T-helper 17 cell (primary cell): ENCODE results near the gene PSTK. TPM values are rescaled to one million over a fixed set of nuclear protein-coding genes. Genes with fewer than 3 reads are reported as not detected.
A peak's percentile ranks its signal among the peaks of the same experiment; 100 is the strongest.

ENCODE experiments used
- ATAC-seq: fragments of 150-1000 bp; cut with Tn5 transposase; 2 replicates; pipeline ENCODE4 v1.10.0; 2021; ENCODE audit warnings: mild to moderate bottlenecking, moderate library complexity
- DNase-seq, 3 donors: peaks; one replicate each; pipeline versions ENCODE4 v3.0.0 to v3.0.0-alpha.2; 2020 to 2021
- H3K9me3 ChIP-seq: one replicate; pipeline ENCODE4 v1.7.0; 2013; ENCODE audit warnings: low read length, mild to moderate bottlenecking; ENCODE audit not compliant: control insufficient read depth, poor library complexity, severe bottlenecking
- H3K27ac Mint-ChIP-seq: one replicate; pipeline ENCODE4 v1.8.0; 2022; ENCODE audit warnings: mild to moderate bottlenecking, moderate library complexity, mixed read lengths
- H3K27me3 Mint-ChIP-seq: one replicate; pipeline ENCODE4 v1.8.0; 2022; ENCODE audit warnings: mixed read lengths
- H3K36me3 Mint-ChIP-seq: one replicate; pipeline ENCODE4 v1.8.0; 2022; ENCODE audit warnings: low read depth, mixed read lengths
- H3K4me1 Mint-ChIP-seq: one replicate; pipeline ENCODE4 v1.8.0; 2022; ENCODE audit warnings: mild to moderate bottlenecking, mixed read lengths
- H3K4me3 Mint-ChIP-seq: one replicate; pipeline ENCODE4 v1.8.0; 2022; ENCODE audit warnings: mild to moderate bottlenecking, moderate library complexity, mixed read lengths
- total RNA-seq, 4 donors: library from RNA in 2 of 4; stranded (reverse) in 2 of 4; gene quantifications; one replicate each; pipeline ENCODE4 v1.2.3 and lab custom pipeline; 2022 to 2026

The PSTK gene, protein sequence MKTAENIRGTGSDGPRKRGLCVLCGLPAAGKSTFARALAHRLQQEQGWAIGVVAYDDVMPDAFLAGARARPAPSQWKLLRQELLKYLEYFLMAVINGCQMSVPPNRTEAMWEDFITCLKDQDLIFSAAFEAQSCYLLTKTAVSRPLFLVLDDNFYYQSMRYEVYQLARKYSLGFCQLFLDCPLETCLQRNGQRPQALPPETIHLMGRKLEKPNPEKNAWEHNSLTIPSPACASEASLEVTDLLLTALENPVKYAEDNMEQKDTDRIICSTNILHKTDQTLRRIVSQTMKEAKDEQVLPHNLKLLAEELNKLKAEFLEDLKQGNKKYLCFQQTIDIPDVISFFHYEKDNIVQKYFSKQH
- total RNA-seq (10 to 100 TPM; 10.3 to 10.5 TPM), total RNA-seq (lab: John Stamatoyannopoulos, UW) (6.3 to 7.1 reads per million in 2 donors)

DNA sequence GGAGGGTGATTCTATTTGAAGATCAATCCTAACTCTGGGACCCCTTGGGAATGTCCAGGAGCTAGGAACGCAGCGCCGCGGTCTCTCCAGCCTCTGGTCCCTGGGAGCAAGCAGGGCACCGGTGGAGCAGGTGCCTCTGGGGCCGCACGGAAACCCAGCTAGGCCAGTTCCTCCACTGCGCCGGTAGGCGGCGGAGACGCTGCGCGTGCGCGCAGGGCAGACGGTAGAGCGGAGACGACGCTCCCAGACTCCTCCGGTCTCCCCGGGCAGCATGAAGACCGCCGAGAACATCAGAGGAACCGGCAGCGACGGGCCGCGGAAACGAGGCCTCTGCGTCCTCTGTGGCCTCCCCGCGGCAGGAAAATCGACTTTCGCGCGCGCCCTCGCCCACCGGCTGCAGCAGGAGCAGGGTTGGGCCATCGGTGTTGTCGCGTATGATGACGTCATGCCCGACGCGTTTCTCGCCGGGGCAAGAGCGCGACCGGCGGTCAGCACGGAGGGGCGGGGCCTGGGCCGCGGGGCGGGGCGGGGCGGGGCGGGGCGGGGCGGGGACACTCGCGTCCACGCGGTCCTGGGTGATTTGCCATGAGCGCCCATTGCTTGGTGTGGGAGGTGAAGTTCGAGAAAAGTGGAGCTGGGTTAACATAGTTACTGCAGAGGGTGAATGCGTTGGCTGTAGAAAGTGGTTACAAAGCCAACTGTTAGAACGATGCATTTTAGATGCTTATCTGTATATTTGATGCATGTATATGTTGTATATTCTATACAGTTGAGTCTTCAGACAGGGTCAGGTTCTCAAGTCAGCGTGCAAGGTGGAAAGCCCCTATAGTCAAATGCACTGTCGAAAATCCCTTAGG, at the start of gene PSTK:
PSTK (plus strand) TSS at position 193 of the 857 bp plus-strand sequence; CDS start at position 272, 79 bp downstream.
- Mint-ChIP-seq H3K36me3 (peaks cover 4% of the 10 kb centered on the region), H3K4me3 (peak within 1 kb of the TSS; percentile 91), H3K27ac (peak within 1 kb of the TSS; percentile 96), H3K27me3 (no peaks in the 10 kb centered on the region), H3K4me1 (peaks cover 22% of the 10 kb centered on the region)
- DNase-seq, result peak; percentile 75 to 80 (median 79)
- H3K9me3 ChIP-seq, result no peaks in the 10 kb centered on the region
- peak; percentile 96 for ATAC-seq

DNA sequence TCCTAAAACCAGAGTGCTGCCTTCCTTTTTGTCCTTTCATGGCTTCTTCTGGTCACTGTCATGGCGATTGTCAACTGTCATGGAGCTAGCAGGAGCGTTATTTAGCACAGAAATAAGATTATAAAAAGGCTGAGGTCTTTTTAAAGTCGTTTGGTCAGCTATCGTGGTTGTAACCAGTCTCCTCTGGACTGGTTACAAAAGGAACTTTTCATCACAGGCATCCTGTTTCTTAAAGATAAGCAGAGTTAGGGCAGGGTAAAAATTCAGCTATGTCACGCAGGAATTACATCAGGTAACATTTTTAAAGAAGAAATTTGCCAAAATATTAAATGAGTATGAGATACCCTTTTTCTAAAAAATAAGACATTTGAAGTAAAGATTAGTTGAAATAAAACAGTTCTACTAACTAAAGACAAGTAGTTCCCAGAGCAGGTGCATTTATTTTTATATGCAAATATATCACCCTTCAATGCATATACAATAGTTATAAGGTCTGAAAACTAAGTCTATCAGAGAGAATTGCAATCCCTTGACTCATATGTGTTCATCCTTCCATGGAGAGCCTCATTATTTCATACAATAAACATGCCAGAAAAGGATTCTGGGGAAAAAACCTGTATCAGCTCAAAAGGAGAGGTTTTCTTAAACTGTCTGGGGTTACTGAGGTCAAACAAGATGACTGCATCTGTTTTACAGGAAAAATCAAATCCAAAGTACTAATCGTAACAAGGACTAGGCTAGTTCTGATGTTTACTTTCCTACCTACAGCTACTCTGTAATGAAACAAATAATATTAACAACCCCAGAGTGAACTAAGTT, 48.9 kb upstream of the PSTK start:
- H3K4me3 Mint-ChIP-seq, result no peak overlapping the region
- ATAC-seq (no peak), DNase-seq (no peak)
- no peaks in the 10 kb centered on the region for H3K36me3 Mint-ChIP-seq
- H3K9me3 ChIP-seq, result no peaks in the 10 kb centered on the region
- H3K4me1 Mint-ChIP-seq, result no peaks in the 10 kb centered on the region
- H3K27ac Mint-ChIP-seq, result no peak overlapping the region
- H3K27me3 Mint-ChIP-seq, result no peaks in the 10 kb centered on the region

DNA sequence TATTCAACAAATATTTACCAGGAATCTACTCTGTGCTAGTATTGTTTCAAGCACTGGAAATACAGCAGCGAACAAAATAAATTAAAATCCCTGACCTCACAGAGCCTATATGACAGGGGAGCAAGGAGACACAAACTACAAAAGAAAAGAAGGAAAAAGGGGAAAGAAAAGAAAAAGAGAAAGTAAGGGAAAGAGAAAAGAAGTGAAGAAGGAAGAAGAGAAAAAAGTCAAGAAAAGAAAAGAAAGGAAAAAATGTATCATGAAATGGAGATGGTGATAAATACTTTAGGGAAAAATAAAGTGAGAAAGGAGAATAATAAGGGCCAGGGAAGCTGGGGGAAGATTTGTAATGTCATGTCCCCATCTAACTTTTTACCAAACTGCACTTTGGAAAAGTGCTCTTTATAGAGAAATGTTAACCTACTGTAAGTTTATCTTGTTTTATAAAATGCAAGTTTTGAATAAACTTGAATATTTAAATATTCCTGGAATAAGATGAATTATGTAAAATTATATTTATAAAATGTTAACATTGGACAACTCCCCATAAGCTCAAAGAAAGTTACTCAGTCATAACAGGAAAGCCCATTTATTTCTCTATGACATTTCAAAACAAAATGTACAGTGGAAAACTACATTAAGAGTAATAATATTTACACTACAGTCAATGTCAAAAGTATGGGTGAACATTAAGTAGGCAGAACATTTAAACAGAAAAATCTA, 40.9 kb upstream of the PSTK start:
- ATAC-seq, result no peak
- no peaks in the 10 kb centered on the region for H3K27me3 Mint-ChIP-seq
- H3K9me3 ChIP-seq, result no peaks in the 10 kb centered on the region
- no peak overlapping the region for H3K27ac Mint-ChIP-seq
- no peak for DNase-seq
- H3K4me1 Mint-ChIP-seq, result peaks cover 5% of the 10 kb centered on the region
- peaks cover 7% of the 10 kb centered on the region for H3K36me3 Mint-ChIP-seq
- H3K4me3 Mint-ChIP-seq, result no peak overlapping the region

DNA sequence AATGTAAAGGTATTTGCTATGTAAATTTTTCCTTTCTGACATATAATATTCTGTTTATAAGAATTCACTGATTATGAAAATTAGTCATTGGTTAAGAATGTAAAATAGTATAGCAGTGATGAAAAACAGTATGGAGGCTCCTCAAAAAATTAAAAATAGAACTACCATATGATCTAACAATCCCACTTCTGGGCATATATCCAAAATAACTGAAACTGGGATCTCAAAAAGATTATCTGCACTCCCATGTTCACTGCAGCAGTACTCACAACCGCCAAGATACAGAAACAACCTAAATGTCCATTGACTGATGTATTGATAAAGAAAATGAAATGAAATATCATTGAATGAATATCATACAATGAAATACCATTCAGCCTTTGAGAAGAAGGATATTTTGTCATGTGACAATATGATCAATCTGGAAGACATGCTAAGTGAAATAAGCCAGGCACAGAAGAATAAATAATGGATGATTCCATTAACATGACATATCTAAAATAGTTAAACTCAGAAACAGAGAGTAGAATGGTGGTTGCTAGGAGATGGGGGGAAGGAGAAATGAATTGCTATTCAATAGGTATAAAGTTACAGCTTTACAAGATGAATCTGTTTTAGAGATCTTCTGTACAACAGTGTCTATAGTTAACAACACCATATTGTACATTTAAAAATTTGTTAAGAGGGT, 40.2 kb upstream of the PSTK start:
- DNase-seq, result no peak
- peaks cover 7% of the 10 kb centered on the region for H3K36me3 Mint-ChIP-seq
- peaks cover 5% of the 10 kb centered on the region for H3K4me1 Mint-ChIP-seq
- no peak for ATAC-seq
- H3K27me3 Mint-ChIP-seq, result no peaks in the 10 kb centered on the region
- H3K9me3 ChIP-seq, result no peaks in the 10 kb centered on the region
- H3K27ac Mint-ChIP-seq, result no peak overlapping the region
- H3K4me3 Mint-ChIP-seq, result no peak overlapping the region

DNA sequence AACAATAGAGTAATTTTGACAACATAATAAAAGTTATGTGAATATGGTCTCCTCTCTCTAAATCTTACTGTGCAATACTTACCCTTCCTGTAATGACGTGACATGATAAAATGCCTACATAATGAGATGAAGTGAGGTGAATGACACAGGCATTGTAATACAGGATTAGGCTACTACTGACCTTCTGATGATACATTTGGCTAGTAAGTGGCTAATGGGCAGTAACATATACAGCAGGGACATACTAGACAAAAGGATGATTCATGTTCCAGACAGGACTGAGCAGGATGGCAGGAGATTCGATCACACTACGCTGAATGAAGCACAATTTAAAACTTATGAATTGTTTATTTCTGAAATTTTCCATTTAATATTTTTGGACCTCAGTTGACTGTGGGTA, 30.9 kb upstream of the PSTK start:
- no peak overlapping the region for H3K4me3 Mint-ChIP-seq
- DNase-seq, result no peak
- H3K9me3 ChIP-seq, result no peaks in the 10 kb centered on the region
- no peak for ATAC-seq
- H3K36me3 Mint-ChIP-seq, result peaks cover 10% of the 10 kb centered on the region
- no peak overlapping the region for H3K27ac Mint-ChIP-seq
- H3K4me1 Mint-ChIP-seq, result peaks cover 26% of the 10 kb centered on the region
- H3K27me3 Mint-ChIP-seq, result no peaks in the 10 kb centered on the region

DNA sequence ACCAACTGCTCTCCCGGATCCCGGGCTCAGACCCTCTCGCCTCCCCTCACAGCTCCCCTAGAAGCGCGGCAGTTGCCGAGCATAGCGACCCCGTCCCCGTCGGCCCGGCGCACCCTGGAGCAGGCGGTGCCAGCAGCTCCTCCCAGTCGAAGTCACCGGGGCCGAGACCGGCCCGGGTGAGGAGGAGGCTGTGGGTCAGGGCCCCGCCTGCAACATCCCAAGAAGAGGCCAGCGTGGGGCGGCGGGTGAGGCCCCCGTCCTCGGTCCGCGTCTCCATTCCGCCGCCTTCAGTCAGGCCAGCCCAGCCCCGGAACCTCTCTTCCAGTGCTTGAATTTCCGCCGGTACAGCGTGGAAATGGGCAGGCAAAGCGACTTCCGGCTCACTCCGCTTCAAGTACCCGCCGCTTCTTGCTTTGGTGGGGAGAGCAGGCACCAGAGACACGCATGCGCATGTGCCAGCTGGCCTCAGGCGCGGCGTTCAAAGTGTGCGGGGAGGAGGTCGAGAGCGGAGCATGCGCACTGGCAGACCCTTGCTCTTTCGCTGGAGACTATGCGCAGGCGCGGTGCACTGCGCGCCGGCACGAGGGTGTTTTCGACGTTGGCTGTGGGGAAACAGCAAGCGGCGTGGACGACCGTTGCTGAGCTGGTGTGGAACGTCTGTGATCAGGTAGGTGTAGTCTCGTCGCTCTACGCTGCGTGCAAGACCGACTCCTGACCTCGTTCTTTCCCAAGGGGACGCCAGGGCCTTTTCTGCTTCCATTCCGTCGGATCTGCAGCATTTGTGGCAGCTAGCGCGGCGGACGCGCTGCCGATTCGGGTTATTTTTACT, 26.1 kb upstream of the PSTK start, which contains the start of gene C10orf88:
C10orf88 (minus strand) TSS at position 326 of the 829 bp plus-strand sequence; CDS start at position 277, 49 bp downstream.
- no peaks in the 10 kb centered on the region for H3K9me3 ChIP-seq
- Mint-ChIP-seq H3K27me3 (no peaks in the 10 kb centered on the region), H3K4me1 (peaks cover 19% of the 10 kb centered on the region), H3K27ac (peak within 1 kb of the TSS; percentile 12), H3K4me3 (peak within 1 kb of the TSS; percentile 85), H3K36me3 (peaks cover 2% of the 10 kb centered on the region)
- peak; percentile 94 for ATAC-seq
- peak; percentile 95 to 97 (median 95) for DNase-seq

DNA sequence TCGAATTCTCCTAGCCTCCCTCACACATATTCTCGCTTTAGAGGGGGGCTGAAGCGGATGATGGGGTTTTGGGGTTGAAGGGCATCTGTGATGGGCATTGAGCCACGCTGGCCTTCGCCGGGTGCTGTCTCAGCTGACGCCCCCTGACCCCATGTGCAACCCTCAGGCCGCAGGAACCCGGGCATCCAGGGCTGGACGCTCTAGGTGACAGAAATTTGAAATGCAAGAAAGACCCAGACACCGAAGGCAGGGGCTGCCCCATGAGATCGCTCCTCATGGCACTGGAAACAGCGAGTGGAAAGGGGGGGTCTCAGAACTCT, 25.5 kb upstream of the PSTK start:
- Mint-ChIP-seq H3K4me1 (peaks cover 17% of the 10 kb centered on the region), H3K27ac (peak overlapping the region; percentile 12), H3K4me3 (peak overlapping the region; percentile 85), H3K27me3 (no peaks in the 10 kb centered on the region), H3K36me3 (peaks cover 2% of the 10 kb centered on the region)
- no peaks in the 10 kb centered on the region for H3K9me3 ChIP-seq
- ATAC-seq (no peak), DNase-seq (no peak)

DNA sequence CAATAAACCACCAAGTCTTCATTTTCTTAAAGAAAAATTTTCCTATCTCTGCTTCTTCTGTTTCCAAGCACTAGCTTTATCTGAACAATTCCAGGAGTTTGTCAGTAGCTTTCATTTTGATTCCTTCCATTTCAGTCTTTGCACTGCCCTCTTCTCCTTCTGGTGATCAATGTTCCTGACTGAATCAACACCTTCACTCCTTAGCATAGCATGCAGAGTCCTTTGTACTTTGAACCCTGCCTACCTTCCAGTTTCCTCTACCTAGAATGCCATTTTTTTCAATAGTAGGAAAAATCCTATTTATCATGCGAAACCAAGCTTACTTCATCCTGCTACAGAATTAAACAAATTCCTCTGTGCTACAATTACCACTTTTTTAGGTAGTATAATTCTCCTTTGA, 24.3 kb upstream of the PSTK start:
- H3K9me3 ChIP-seq, result no peaks in the 10 kb centered on the region
- Mint-ChIP-seq H3K27ac (no peak overlapping the region), H3K4me1 (peaks cover 14% of the 10 kb centered on the region), H3K36me3 (peaks cover 2% of the 10 kb centered on the region), H3K27me3 (no peaks in the 10 kb centered on the region), H3K4me3 (no peak overlapping the region)
- ATAC-seq (no peak), DNase-seq (no peak)

DNA sequence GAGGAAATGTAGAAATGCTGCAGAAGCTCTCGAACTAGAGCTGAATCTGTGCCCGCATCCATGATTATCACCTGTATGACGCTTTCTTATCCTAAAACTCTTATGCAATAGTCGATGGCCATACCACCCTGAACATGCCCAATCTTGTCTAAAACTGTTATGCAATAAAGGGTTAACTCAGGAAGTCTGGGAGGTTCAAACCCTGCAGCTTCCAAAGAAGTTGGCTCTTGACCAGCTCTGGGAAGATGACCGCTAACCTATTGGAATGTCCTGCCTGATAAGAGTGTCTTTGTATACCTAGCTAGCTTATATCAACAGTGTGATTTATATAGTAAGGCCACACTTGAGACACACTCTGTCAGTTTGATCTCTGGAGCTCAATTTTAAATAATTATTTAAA, 22.7 kb upstream of the PSTK start:
- H3K27me3 Mint-ChIP-seq, result peaks cover 6% of the 10 kb centered on the region
- peaks cover 13% of the 10 kb centered on the region for H3K4me1 Mint-ChIP-seq
- no peak for DNase-seq
- H3K36me3 Mint-ChIP-seq, result peaks cover 2% of the 10 kb centered on the region
- H3K4me3 Mint-ChIP-seq, result no peak overlapping the region
- no peak overlapping the region for H3K27ac Mint-ChIP-seq
- H3K9me3 ChIP-seq, result no peaks in the 10 kb centered on the region
- ATAC-seq, result no peak

DNA sequence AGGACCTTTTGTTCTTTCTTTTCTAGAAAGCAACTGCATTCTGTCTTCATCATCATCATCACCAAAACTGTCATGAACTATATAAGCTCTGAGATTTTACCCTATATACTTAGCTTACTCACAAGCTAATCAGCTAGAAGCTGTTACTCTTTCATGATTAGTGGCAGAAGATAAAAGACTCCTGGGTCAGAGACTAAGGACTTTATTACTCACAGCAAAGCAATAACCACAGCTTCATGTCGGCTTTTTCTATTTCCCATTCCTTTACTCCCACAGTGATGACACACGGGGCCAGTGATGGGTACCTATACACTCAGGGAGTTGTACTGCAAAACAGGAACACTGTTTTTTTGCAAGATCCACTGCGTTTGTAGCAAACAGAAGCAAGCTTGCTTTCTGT, 17.8 kb upstream of the PSTK start:
- DNase-seq, result no peak
- Mint-ChIP-seq H3K27me3 (peaks cover 9% of the 10 kb centered on the region), H3K4me3 (no peak overlapping the region)

DNA sequence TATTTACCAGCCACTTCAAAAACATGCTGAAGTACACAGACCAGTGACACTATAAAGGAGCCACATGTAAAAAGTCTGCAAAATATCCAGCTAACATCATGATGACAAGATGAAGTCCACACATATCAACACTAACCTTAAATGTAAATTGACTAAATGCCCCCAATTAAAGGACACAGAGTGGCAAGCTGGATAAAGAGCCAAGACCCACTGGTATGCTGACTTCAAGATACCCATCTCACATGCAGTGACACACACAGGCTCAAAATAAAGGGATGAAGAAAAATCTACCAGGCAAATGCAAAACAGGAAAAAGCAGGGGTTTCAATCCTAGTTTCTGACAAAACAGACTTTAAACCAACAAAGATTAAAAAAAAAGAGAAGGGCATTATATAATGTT, 13.3 kb upstream of the PSTK start:
- peaks cover 12% of the 10 kb centered on the region for H3K27me3 Mint-ChIP-seq
- no peak overlapping the region for H3K4me3 Mint-ChIP-seq
- ATAC-seq (no peak), DNase-seq (no peak)
- H3K27ac Mint-ChIP-seq, result no peak overlapping the region
- peaks cover 5% of the 10 kb centered on the region for H3K9me3 ChIP-seq
- no peaks in the 10 kb centered on the region for H3K36me3 Mint-ChIP-seq
- H3K4me1 Mint-ChIP-seq, result no peaks in the 10 kb centered on the region

More for the DNA sequence above, 17.8 kb upstream of the PSTK start:
- H3K27ac Mint-ChIP-seq, result no peak overlapping the region
- no peak for ATAC-seq
- H3K36me3 Mint-ChIP-seq, result no peaks in the 10 kb centered on the region
- no peaks in the 10 kb centered on the region for H3K4me1 Mint-ChIP-seq
- peaks cover 5% of the 10 kb centered on the region for H3K9me3 ChIP-seq
